LNCaP clone FGC (cell line): ENCODE measurements around the gene FCN2.

Source experiments
- DNase-seq: peaks from one replicate; pipeline ENCODE4 v3.0.0-alpha.2; 2011; ENCODE audit warnings: low read depth
- H3K4me3 ChIP-seq: 2 replicates; pipeline ENCODE4 v1.5.1; 2011; ENCODE audit warnings: mild to moderate bottlenecking, low read depth, low read length, control low read depth
- TF ChIP-seq, protein P1 (sequence below): IDR thresholded peaks from 2 replicates; pipeline ENCODE4 v1.5.1; 2012; ENCODE audit warnings: mild to moderate bottlenecking; ENCODE audit not compliant: control insufficient read depth, insufficient read depth; ENCODE audit errors: extremely low read depth

FCN2 gene

GRCh38 chr9:134880484-134881312, at the start of gene FCN2:
FCN2 (plus strand) TSS chr9:134880810; CDS start chr9:134880822, 12 bp downstream.
- DNase-seq: no peak
- no peak within 1 kb of the TSS for H3K4me3 ChIP-seq
- TF ChIP-seq, protein P1, sequence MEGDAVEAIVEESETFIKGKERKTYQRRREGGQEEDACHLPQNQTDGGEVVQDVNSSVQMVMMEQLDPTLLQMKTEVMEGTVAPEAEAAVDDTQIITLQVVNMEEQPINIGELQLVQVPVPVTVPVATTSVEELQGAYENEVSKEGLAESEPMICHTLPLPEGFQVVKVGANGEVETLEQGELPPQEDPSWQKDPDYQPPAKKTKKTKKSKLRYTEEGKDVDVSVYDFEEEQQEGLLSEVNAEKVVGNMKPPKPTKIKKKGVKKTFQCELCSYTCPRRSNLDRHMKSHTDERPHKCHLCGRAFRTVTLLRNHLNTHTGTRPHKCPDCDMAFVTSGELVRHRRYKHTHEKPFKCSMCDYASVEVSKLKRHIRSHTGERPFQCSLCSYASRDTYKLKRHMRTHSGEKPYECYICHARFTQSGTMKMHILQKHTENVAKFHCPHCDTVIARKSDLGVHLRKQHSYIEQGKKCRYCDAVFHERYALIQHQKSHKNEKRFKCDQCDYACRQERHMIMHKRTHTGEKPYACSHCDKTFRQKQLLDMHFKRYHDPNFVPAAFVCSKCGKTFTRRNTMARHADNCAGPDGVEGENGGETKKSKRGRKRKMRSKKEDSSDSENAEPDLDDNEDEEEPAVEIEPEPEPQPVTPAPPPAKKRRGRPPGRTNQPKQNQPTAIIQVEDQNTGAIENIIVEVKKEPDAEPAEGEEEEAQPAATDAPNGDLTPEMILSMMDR: no peak

- TF ChIP-seq, protein P1: no peak
- no peak for DNase-seq
- H3K4me3 ChIP-seq: no peak overlapping the region
Measured at GRCh38 chr9:134830926-134831720, 49.5 kb upstream of the FCN2 start.

GRCh38 chr9:134832471-134832870, 48.1 kb upstream of the FCN2 start:
- TF ChIP-seq, protein P1: no peak
- no peak overlapping the region for H3K4me3 ChIP-seq
- DNase-seq: no peak

- H3K4me3 ChIP-seq: no peak overlapping the region
- TF ChIP-seq, protein P1: no peak
- DNase-seq: no peak
Measured at GRCh38 chr9:134833294-134833880, 47.2 kb upstream of the FCN2 start.

- no peak overlapping the region for H3K4me3 ChIP-seq
- DNase-seq: no peak
- TF ChIP-seq, protein P1: no peak
Measured at GRCh38 chr9:134834217-134834956, 46.2 kb upstream of the FCN2 start.

- TF ChIP-seq, protein P1: no peak
- no peak overlapping the region for H3K4me3 ChIP-seq
- no peak for DNase-seq
Measured at GRCh38 chr9:134834957-134835419, 45.6 kb upstream of the FCN2 start.
